ENCODE measurements around the gene JMJD4.

GRCh38 chr1:227763246-227764018 is 28.3 kb upstream of the JMJD4 start:
- TF ChIP-seq CTCF (IDR thresholded peaks at IDR 0.05) (no peak), POLR2A (IDR thresholded peaks at IDR 0.05) (no peak)
